GM20431 (cell line): ENCODE results near the gene ATXN2.

ENCODE experiments used
- in situ Hi-C: fragments of 300-500 bp; cut with MseI, MboI; formaldehyde crosslinking; loops from one replicate; pipeline ENCODE4 v1.15.0; 2020; ENCODE audit warnings: low sequenced_read_pairs; ENCODE audit not compliant: unreplicated experiment

The ATXN2 gene

GRCh38 chr12:111408686-111409402 is 190.3 kb downstream of the ATXN2 start:
- in situ Hi-C loops, result no loop called here

GRCh38 chr12:111408116-111408440 is 191.0 kb downstream of the ATXN2 start:
- in situ Hi-C loops, result no loop called here

- in situ Hi-C loops, result no loop called here
These were observed 191.6 kb downstream of the ATXN2 start for GRCh38 chr12:111407377-111408115.

DNA sequence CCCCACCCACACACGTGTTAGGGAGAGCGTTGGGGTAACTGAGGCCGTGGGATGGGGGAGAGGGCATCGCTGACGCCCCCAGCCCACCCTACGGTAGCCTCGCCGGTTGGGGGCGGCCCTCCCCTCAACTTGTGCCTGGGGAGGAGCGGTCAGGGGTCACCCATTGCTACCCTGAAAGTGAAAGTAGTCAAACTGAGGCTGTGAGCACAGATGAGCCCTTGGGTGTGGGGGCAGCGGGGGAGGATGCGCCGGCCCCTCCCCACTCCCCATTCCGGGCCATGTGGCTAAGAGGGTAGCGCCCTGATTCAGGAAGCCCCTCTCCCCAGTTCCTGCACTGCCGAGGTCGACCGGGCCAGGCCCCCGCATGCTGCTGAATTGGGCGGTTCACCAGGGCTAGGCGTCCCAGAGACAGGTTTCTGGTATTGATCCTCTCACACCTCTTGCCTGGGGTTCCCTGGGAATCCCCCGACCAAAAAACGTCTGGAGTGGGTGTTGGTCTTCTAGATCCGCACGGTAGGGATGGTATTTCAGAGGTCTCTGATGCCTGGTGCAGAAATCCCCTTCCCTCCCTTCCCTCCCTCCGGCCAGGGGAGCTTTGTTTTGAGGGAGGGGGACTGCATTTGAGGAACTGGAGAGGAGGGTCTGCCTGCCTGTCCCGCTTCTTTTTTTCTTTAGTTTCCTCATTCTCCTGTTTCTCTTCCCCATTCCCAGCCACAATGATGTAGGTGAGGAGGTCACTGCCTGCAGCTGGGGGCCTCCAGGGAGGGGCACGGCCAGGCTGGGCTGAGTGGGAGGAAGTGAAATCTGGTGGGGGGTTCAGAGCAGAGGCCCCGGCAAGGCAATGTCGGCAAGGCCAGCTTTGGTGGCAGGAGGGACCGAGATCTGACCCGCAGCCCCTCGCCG is 192.4 kb downstream of the ATXN2 start:
- in situ Hi-C loops, result no loop called here

- in situ Hi-C loops, result no loop called here
These were observed 193.1 kb downstream of the ATXN2 start, which contains the start of gene SH2B3 for GRCh38 chr12:111405859-111406473. SH2B3 (plus strand) TSS chr12:111405923; CDS start chr12:111418146, 12,223 bp downstream.

GRCh38 chr12:111405149-111405858 is 193.8 kb downstream of the ATXN2 start:
- in situ Hi-C loops, result no loop called here

DNA sequence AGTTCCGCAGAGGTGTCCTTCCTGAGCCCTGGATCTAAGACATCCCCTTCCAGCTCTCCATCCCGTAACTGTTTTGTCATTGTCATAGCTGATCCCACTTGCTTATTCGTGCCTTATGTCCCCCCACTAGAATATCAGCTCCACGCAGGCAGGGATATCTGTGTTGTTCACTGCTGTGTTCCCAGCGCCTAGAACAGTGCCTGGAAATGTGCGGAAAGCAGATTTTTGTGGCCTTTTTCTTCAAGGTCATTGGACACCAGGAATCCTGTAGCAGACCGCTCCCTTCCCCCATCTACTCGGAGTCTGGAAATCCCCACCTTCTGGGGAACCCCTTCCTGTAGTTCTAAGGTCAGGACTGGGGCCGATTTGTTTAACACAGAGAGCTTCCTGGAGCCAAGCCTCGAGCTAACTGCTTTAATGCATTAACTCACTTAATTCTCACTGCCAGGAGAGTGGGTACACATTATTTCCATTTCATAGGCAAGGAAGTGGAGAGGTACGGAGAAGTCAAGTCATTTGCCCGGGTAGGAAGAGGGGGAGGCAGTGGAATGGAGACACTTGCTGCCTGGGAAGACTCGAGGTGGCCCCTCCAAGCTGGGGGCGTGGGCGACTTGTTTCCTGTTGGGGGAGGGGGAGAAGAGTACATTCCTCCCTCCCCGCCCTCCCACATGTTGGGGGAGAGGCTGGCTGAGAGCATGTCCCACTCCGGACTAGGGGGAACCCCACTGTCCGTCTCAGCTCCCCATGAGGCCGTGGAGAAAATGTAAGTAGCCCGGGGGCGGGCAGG is 194.6 kb downstream of the ATXN2 start:
- in situ Hi-C loops, result loop anchor here (5.0 kb wide), 1 partner anchor 48 kb away; no protein-coding TSS in a partner anchor

DNA sequence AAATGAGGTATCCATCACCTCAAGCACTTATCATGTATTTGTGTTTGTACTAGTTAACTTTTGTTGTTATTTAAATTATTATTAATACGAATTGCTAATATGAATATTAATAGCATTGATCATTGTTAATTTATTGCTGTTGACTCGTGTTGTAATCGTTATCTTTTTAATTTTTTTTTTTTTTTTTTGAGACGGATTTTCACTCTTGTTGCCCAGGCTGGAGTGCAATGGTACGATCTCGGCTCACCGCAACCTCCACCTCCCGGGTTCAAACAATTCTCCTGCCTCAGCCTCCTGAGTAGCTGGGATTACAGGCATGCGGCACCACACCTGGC is 196.7 kb downstream of the ATXN2 start:
- in situ Hi-C loops, result loop anchor here (5.0 kb wide), 1 partner anchor 50 kb away; no protein-coding TSS in a partner anchor
